ENCODE measurements around the gene BCL2L2. TPM values are rescaled to one million over a fixed set of nuclear protein-coding genes. Genes with fewer than 3 reads are reported as not detected.

Gene BCL2L2
- total and polyA plus RNA-seq, 9 of the 15 experiments (the other 6 are each of a cell fraction or from before 2014, with no cell fraction given), result 2.6 to 32.5 (median 14.7) TPM

DNA sequence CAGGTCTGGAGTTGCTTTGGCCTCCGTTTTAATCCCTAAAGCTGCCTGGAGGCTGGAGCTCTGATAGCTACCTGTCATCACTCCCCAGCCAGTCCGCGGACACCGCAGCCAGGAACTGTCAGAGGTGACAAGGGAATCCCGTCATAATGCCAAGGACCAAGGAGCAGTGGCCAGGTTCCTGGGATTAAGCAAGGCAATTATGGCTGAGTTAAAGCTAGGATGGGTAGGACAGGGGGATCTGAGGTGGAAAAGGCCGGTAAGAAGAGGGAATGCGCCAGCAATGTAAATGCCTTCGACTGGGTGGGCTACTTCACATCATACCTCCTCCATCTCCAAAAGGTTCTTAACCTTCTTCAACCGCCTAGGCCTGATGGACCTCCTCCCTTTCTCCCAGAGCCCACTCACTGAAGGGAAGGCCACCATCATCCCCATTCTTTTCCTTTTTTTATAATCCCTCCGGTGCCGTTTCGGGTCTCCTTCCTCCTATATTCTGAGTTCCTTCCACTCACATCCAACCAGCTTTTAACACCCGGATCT is 5.9 kb upstream of the BCL2L2 start (continued):
- TF ChIP-seq, protein P1, sequence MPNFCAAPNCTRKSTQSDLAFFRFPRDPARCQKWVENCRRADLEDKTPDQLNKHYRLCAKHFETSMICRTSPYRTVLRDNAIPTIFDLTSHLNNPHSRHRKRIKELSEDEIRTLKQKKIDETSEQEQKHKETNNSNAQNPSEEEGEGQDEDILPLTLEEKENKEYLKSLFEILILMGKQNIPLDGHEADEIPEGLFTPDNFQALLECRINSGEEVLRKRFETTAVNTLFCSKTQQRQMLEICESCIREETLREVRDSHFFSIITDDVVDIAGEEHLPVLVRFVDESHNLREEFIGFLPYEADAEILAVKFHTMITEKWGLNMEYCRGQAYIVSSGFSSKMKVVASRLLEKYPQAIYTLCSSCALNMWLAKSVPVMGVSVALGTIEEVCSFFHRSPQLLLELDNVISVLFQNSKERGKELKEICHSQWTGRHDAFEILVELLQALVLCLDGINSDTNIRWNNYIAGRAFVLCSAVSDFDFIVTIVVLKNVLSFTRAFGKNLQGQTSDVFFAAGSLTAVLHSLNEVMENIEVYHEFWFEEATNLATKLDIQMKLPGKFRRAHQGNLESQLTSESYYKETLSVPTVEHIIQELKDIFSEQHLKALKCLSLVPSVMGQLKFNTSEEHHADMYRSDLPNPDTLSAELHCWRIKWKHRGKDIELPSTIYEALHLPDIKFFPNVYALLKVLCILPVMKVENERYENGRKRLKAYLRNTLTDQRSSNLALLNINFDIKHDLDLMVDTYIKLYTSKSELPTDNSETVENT (CRISPR knock-in tag; IDR thresholded peaks at IDR 0.05), result 0 out of 2 replicates have a peak, but pooled peaks have one; percentile 20
- TF ChIP-seq ELF4 (CRISPR knock-in tag; IDR thresholded peaks at IDR 0.05) (peak; percentile 27; the same call in 1 of the 2 replicates), ZNF583 (CRISPR knock-in tag; IDR thresholded peaks at IDR 0.05) (0 out of 2 replicates have a peak, but pooled peaks have one; percentile 54), SAP30 (IDR thresholded peaks at IDR 0.05; ENCODE audit: borderline replicate concordance, insufficient read depth, low read depth, low read length, poor library complexity, severe bottlenecking) (peak; percentile 63), CEBPG (CRISPR knock-in tag; IDR thresholded peaks at IDR 0.05) (peak; percentile 29; the same call in 1 of the 2 replicates), CEBPG (tag; conservative IDR thresholded peaks at IDR 0.05 in 1 of 2, IDR thresholded peaks at IDR 0.05 in 1 of 2) (no peak), PBX2 (CRISPR knock-in tag; IDR thresholded peaks at IDR 0.05; ENCODE audit: low read depth) (no peak), PBX2 (tag; conservative IDR thresholded peaks at IDR 0.05; ENCODE audit: low read depth) (peak; percentile 68), L3MBTL2 (IDR thresholded peaks at IDR 0.05) (no peak), OTX1 (CRISPR knock-in tag; IDR thresholded peaks at IDR 0.05) (0 out of 2 replicates have a peak, but pooled peaks have one; percentile 6), CXXC5 (CRISPR knock-in tag; IDR thresholded peaks at IDR 0.05) (peak; percentile 14), NFIC (IDR thresholded peaks at IDR 0.05) (0 out of 2 replicates have a peak, but pooled peaks have one; percentile 2), KDM4B (IDR thresholded peaks at IDR 0.05; ENCODE audit: borderline replicate concordance in 2 of 2, low read depth in 1 of 2) (0 out of 4 replicates have a peak, but pooled peaks of 1 of the 2 experiments have one; percentile 5), ZNF77 (CRISPR knock-in tag; IDR thresholded peaks at IDR 0.05) (no peak), CHD1 (IDR thresholded peaks at IDR 0.05; ENCODE audit: low read length) (peak; percentile 55), NCOA4 (IDR thresholded peaks at IDR 0.05; ENCODE audit: partially characterized antibody) (peak; percentile 20), ZNF76 (CRISPR knock-in tag; IDR thresholded peaks at IDR 0.05; ENCODE audit: borderline replicate concordance) (0 out of 2 replicates have a peak, but pooled peaks have one; percentile 28)
- TF ChIP-seq, protein P2, sequence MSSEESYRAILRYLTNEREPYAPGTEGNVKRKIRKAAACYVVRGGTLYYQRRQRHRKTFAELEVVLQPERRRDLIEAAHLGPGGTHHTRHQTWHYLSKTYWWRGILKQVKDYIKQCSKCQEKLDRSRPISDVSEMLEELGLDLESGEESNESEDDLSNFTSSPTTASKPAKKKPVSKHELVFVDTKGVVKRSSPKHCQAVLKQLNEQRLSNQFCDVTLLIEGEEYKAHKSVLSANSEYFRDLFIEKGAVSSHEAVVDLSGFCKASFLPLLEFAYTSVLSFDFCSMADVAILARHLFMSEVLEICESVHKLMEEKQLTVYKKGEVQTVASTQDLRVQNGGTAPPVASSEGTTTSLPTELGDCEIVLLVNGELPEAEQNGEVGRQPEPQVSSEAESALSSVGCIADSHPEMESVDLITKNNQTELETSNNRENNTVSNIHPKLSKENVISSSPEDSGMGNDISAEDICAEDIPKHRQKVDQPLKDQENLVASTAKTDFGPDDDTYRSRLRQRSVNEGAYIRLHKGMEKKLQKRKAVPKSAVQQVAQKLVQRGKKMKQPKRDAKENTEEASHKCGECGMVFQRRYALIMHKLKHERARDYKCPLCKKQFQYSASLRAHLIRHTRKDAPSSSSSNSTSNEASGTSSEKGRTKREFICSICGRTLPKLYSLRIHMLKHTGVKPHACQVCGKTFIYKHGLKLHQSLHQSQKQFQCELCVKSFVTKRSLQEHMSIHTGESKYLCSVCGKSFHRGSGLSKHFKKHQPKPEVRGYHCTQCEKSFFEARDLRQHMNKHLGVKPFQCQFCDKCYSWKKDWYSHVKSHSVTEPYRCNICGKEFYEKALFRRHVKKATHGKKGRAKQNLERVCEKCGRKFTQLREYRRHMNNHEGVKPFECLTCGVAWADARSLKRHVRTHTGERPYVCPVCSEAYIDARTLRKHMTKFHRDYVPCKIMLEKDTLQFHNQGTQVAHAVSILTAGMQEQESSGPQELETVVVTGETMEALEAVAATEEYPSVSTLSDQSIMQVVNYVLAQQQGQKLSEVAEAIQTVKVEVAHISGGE (CRISPR knock-in tag; IDR thresholded peaks at IDR 0.05), result peak in 1 of 3 experiments; percentile 19; a peak in 1 of 6 replicates

Measured in K562 (cell line).